K562 (cell line): Measurements from ENCODE around the gene GABBR1. TPM values are rescaled to one million over a fixed set of nuclear protein-coding genes. Genes with fewer than 3 reads are reported as not detected.
A peak's percentile ranks its signal among the peaks of the same experiment; 100 is the strongest.

ENCODE experiments used
- CHCHD3 ChIP-seq: fragments of 250-450 bp; sonication (Bioruptor Pico); IDR thresholded peaks from 2 replicates; pipeline ENCODE4 v2.1.2; 2022; ENCODE audit warnings: mild to moderate bottlenecking
- CREB3L1 ChIP-seq: fragments of 450-650 bp; IDR thresholded peaks from 2 replicates; pipeline ENCODE4 v1.6.1; 2014; ENCODE audit warnings: low read depth, mild to moderate bottlenecking, moderate library complexity, borderline replicate concordance
- FOS ChIP-seq: IDR thresholded peaks from 3 replicates; pipeline ENCODE4 v1.6.1; 2011; ENCODE audit not compliant: insufficient read length; ENCODE audit errors: extremely low read depth
- MTF1 ChIP-seq: fragments of 250-450 bp; sonication (Bioruptor Pico); IDR thresholded peaks from 2 replicates; pipeline ENCODE4 v1.9.0; 2021; ENCODE audit warnings: moderate library complexity, mild to moderate bottlenecking, inconsistent platforms, borderline replicate concordance
- PURB ChIP-seq: sonication (generic); formaldehyde crosslinking; IDR thresholded peaks from 2 replicates; pipeline ENCODE4 v1.9.0; 2021; ENCODE audit warnings: low read depth, mild to moderate bottlenecking, missing genetic modification reagents
- TCF3 ChIP-seq: sonication (generic); formaldehyde crosslinking; IDR thresholded peaks from 2 replicates; pipeline ENCODE4 v1.4.0; 2020; ENCODE audit warnings: mild to moderate bottlenecking, missing genetic modification reagents
- TGIF2 ChIP-seq: sonication (generic); formaldehyde crosslinking; IDR thresholded peaks from 2 replicates; pipeline ENCODE4 v1.8.1; 2022; ENCODE audit warnings: mild to moderate bottlenecking, missing genetic modification reagents, moderate library complexity
- polyA plus RNA-seq, 8 experiments: library from polyadenylated mRNA; depleted of rRNA in 4 of 8; stranded (reverse) in 5 of 8; unstranded in 3 of 8; fragments of >200 nt; fragmentation: Nextera tagmentation in 2 of 8; fragmentation: Illumina TruSeq in 1 of 8; extraction: Ambion mirVana in 2 of 8; extraction: Trizol in 1 of 8; gene quantifications; 2 replicates each; pipeline versions ENCODE4 v1.2.1 to v1.2.3, GENCODE V29; 2011 to 2014; ENCODE audit warnings: inconsistent platforms in 1 of 8, missing spikeins in 1 of 8
- total RNA-seq, 7 experiments: library from RNA; depleted of rRNA in 6 of 7; stranded (reverse); fragments of >200 nt in 6 of 7; fragmentation: Illumina TruSeq in 2 of 7; extraction: Trizol in 2 of 7; gene quantifications; 2 replicates each; pipeline versions ENCODE4 v1.2.1 to v1.2.3, GENCODE V29; 2011 to 2021; ENCODE audit warnings: low replicate concordance in 1 of 7
- TF ChIP-seq, protein P1 (sequence below): fragments of 450-650 bp; IDR thresholded peaks from 2 replicates; pipeline ENCODE4 v1.6.1; 2016; ENCODE audit warnings: mild to moderate bottlenecking, moderate library complexity
- TF ChIP-seq, protein P2 (sequence below), 2 experiments: fragments of 250-450 bp in 1 of 2; fragments of 450-650 bp in 1 of 2; sonication (Bioruptor Pico) in 1 of 2; IDR thresholded peaks; 2 replicates each; pipeline versions ENCODE4 v1.6.1 to v1.8.0; 2016 to 2021; ENCODE audit warnings: mild to moderate bottlenecking in 2 of 2, moderate library complexity in 2 of 2, missing compliant biosample characterization in 1 of 2, missing genetic modification characterization in 1 of 2
- TF ChIP-seq, protein P3 (sequence below): fragments of 200-800 bp; sonication (Bioruptor generic); IDR thresholded peaks from 2 replicates; pipeline ENCODE4 v1.6.1; 2017; ENCODE audit warnings: missing genetic modification characterization, missing compliant biosample characterization

Gene GABBR1
- total and polyA plus RNA-seq, 9 of the 15 experiments (the other 6 are each of a cell fraction or from before 2014, with no cell fraction given): 2.2 to 48.3 (median 20.8) TPM

- TF ChIP-seq, protein P1, sequence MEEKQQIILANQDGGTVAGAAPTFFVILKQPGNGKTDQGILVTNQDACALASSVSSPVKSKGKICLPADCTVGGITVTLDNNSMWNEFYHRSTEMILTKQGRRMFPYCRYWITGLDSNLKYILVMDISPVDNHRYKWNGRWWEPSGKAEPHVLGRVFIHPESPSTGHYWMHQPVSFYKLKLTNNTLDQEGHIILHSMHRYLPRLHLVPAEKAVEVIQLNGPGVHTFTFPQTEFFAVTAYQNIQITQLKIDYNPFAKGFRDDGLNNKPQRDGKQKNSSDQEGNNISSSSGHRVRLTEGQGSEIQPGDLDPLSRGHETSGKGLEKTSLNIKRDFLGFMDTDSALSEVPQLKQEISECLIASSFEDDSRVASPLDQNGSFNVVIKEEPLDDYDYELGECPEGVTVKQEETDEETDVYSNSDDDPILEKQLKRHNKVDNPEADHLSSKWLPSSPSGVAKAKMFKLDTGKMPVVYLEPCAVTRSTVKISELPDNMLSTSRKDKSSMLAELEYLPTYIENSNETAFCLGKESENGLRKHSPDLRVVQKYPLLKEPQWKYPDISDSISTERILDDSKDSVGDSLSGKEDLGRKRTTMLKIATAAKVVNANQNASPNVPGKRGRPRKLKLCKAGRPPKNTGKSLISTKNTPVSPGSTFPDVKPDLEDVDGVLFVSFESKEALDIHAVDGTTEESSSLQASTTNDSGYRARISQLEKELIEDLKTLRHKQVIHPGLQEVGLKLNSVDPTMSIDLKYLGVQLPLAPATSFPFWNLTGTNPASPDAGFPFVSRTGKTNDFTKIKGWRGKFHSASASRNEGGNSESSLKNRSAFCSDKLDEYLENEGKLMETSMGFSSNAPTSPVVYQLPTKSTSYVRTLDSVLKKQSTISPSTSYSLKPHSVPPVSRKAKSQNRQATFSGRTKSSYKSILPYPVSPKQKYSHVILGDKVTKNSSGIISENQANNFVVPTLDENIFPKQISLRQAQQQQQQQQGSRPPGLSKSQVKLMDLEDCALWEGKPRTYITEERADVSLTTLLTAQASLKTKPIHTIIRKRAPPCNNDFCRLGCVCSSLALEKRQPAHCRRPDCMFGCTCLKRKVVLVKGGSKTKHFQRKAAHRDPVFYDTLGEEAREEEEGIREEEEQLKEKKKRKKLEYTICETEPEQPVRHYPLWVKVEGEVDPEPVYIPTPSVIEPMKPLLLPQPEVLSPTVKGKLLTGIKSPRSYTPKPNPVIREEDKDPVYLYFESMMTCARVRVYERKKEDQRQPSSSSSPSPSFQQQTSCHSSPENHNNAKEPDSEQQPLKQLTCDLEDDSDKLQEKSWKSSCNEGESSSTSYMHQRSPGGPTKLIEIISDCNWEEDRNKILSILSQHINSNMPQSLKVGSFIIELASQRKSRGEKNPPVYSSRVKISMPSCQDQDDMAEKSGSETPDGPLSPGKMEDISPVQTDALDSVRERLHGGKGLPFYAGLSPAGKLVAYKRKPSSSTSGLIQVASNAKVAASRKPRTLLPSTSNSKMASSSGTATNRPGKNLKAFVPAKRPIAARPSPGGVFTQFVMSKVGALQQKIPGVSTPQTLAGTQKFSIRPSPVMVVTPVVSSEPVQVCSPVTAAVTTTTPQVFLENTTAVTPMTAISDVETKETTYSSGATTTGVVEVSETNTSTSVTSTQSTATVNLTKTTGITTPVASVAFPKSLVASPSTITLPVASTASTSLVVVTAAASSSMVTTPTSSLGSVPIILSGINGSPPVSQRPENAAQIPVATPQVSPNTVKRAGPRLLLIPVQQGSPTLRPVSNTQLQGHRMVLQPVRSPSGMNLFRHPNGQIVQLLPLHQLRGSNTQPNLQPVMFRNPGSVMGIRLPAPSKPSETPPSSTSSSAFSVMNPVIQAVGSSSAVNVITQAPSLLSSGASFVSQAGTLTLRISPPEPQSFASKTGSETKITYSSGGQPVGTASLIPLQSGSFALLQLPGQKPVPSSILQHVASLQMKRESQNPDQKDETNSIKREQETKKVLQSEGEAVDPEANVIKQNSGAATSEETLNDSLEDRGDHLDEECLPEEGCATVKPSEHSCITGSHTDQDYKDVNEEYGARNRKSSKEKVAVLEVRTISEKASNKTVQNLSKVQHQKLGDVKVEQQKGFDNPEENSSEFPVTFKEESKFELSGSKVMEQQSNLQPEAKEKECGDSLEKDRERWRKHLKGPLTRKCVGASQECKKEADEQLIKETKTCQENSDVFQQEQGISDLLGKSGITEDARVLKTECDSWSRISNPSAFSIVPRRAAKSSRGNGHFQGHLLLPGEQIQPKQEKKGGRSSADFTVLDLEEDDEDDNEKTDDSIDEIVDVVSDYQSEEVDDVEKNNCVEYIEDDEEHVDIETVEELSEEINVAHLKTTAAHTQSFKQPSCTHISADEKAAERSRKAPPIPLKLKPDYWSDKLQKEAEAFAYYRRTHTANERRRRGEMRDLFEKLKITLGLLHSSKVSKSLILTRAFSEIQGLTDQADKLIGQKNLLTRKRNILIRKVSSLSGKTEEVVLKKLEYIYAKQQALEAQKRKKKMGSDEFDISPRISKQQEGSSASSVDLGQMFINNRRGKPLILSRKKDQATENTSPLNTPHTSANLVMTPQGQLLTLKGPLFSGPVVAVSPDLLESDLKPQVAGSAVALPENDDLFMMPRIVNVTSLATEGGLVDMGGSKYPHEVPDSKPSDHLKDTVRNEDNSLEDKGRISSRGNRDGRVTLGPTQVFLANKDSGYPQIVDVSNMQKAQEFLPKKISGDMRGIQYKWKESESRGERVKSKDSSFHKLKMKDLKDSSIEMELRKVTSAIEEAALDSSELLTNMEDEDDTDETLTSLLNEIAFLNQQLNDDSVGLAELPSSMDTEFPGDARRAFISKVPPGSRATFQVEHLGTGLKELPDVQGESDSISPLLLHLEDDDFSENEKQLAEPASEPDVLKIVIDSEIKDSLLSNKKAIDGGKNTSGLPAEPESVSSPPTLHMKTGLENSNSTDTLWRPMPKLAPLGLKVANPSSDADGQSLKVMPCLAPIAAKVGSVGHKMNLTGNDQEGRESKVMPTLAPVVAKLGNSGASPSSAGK: peak; percentile 29; the same call in 1 of the 2 replicates
- TF ChIP-seq, protein P2, sequence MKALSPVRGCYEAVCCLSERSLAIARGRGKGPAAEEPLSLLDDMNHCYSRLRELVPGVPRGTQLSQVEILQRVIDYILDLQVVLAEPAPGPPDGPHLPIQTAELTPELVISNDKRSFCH (CRISPR knock-in tag; IDR thresholded peaks at IDR 0.05): no peak
- TF ChIP-seq, protein P2 (tag; IDR thresholded peaks at IDR 0.05): peak; percentile 62; the same call in 1 of the 2 replicates
- no peak for TF ChIP-seq TCF3 (CRISPR knock-in tag)
- no peak for TF ChIP-seq PURB
- TF ChIP-seq, protein P3, sequence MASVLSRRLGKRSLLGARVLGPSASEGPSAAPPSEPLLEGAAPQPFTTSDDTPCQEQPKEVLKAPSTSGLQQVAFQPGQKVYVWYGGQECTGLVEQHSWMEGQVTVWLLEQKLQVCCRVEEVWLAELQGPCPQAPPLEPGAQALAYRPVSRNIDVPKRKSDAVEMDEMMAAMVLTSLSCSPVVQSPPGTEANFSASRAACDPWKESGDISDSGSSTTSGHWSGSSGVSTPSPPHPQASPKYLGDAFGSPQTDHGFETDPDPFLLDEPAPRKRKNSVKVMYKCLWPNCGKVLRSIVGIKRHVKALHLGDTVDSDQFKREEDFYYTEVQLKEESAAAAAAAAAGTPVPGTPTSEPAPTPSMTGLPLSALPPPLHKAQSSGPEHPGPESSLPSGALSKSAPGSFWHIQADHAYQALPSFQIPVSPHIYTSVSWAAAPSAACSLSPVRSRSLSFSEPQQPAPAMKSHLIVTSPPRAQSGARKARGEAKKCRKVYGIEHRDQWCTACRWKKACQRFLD: no peak
- TF ChIP-seq TGIF2 (CRISPR knock-in tag): no peak
- no peak for TF ChIP-seq CHCHD3 (CRISPR knock-in tag)
- TF ChIP-seq CREB3L1: peak; percentile 37; the same call in 1 of the 2 replicates
- no peak for TF ChIP-seq MTF1 (CRISPR knock-in tag)
- no peak for TF ChIP-seq FOS
These were observed 17.0 kb upstream of the GABBR1 start (continued) for GRCh38 chr6:29649701-29650673.
